B cell (primary cell): ENCODE measurements around the gene TSPAN15. TPM values are rescaled to one million over a fixed set of nuclear protein-coding genes. Genes with fewer than 3 reads are reported as not detected.
"Not testable (repeated sequence)": the region's sequence is repeated elsewhere in the genome, so short reads cannot be mapped to it uniquely, and the experiment has no call there.

Source experiments
- ATAC-seq: fragments of 200-7000 bp; cut with Tn5 transposase; one replicate; pipeline ENCODE4 v1.10.0; 2021; ENCODE audit warnings: low read depth, mild to moderate bottlenecking, moderate number of reproducible peaks, moderate library complexity
- CTCF ChIA-PET: fragments of 350-600 bp; sonication (Branson Sonifier 250); formaldehyde crosslinking; loops from one replicate; lab custom pipeline; 2021; ENCODE audit warnings: antibody characterized with exemption, inconsistent platforms; lab: Charles Lee
- POLR2A ChIA-PET: fragments of 350-600 bp; sonication (Branson Sonifier 250); formaldehyde crosslinking; loops from one replicate; lab custom pipeline; 2021; ENCODE audit warnings: antibody characterized with exemption; lab: Charles Lee
- DNase-seq: peaks from one replicate; pipeline ENCODE4 v3.0.0; 2013
- H2AFZ ChIP-seq: 2 replicates; pipeline ENCODE4 v1.6.1; 2012; ENCODE audit warnings: mild to moderate bottlenecking, low read depth, low read length; ENCODE audit not compliant: insufficient read depth, poor library complexity, severe bottlenecking
- H3K27ac ChIP-seq, 2 donors: 1 replicate in 1 of 2; 2 replicates in 1 of 2; pipeline ENCODE4 v1.5.1; 2012 to 2013; ENCODE audit warnings: low read length in 2 of 2, mild to moderate bottlenecking in 2 of 2, moderate library complexity in 1 of 2
- H3K27me3 ChIP-seq, 4 experiments: fragments of 200-600 bp in 1 of 4; sonication (generic) in 1 of 4; replicated peaks in 1 of 4; 1 replicate in 2 of 4; 2 replicates in 2 of 4; pipeline versions ENCODE4 v1.6.1 to v1.7.0; 2013 to 2016; ENCODE audit warnings: low read length in 3 of 4, mild to moderate bottlenecking in 2 of 4, mixed read lengths in 1 of 4, moderate library complexity in 1 of 4; ENCODE audit not compliant: insufficient read depth in 4 of 4, control insufficient read depth in 3 of 4; ENCODE audit errors: control extremely low read depth in 1 of 4
- H3K36me3 ChIP-seq, 2 experiments: replicated peaks in 1 of 2; 1 replicate in 1 of 2; 2 replicates in 1 of 2; pipeline versions ENCODE4 v1.6.1 to v1.7.1; 2013; ENCODE audit warnings: low read length in 1 of 2; ENCODE audit not compliant: insufficient read depth in 2 of 2, control insufficient read depth in 1 of 2; ENCODE audit errors: control extremely low read depth in 1 of 2, extremely low read depth in 1 of 2
- H3K4me1 ChIP-seq, 2 donors: fragments of 200-600 bp in 1 of 2; sonication (generic) in 1 of 2; 1 replicate in 1 of 2; 2 replicates in 1 of 2; pipeline versions ENCODE4 v1.5.1 to v1.6.1; 2013 to 2017; ENCODE audit warnings: low read length in 2 of 2; ENCODE audit not compliant: control insufficient read depth in 2 of 2, insufficient read depth in 2 of 2
- H3K4me2 ChIP-seq: replicated peaks from 2 replicates; pipeline ENCODE3; 2012; ENCODE audit warnings: mild to moderate bottlenecking, low read depth, low read length; ENCODE audit not compliant: poor library complexity, severe bottlenecking
- H3K4me3 ChIP-seq, 5 experiments: fragments of 200-600 bp in 1 of 5; sonication (generic) in 1 of 5; 1 replicate in 3 of 5; 2 replicates in 2 of 5; pipeline versions ENCODE4 v1.5.1 to v1.7.0; 2011 to 2016; ENCODE audit warnings: low read length in 4 of 5, mild to moderate bottlenecking in 4 of 5, low read depth in 2 of 5, control low read depth in 1 of 5, moderate library complexity in 1 of 5; ENCODE audit not compliant: insufficient read depth in 1 of 5; ENCODE audit errors: control extremely low read depth in 1 of 5, extremely low read depth in 1 of 5
- H3K79me2 ChIP-seq: fragments of 200-600 bp; sonication (generic); one replicate; pipeline ENCODE4 v1.6.0; 2016; ENCODE audit warnings: low read length; ENCODE audit not compliant: control insufficient read depth, insufficient read depth
- H3K9ac ChIP-seq: fragments of 200-600 bp; sonication (generic); 2 replicates; pipeline ENCODE4 v1.6.1; 2017; ENCODE audit warnings: mild to moderate bottlenecking, low read length, moderate library complexity
- H3K9me3 ChIP-seq, 3 donors: one replicate each; pipeline versions ENCODE4 v1.6.1 to v1.7.1; 2013; ENCODE audit warnings: low read length in 2 of 3; ENCODE audit not compliant: control insufficient read depth in 2 of 3, insufficient read depth in 1 of 3; ENCODE audit errors: control extremely low read depth in 1 of 3
- H4K20me1 ChIP-seq: 2 replicates; pipeline ENCODE4 v1.6.0; 2012; ENCODE audit warnings: mild to moderate bottlenecking, low read length; ENCODE audit not compliant: insufficient read depth, control insufficient read depth, poor library complexity, severe bottlenecking
- H3K27ac Mint-ChIP-seq: one replicate; pipeline ENCODE4 v1.8.0; 2021; ENCODE audit warnings: mixed read lengths
- H3K27me3 Mint-ChIP-seq: one replicate; pipeline ENCODE4 v1.8.0; 2021; ENCODE audit warnings: mixed read lengths
- H3K4me1 Mint-ChIP-seq: one replicate; pipeline ENCODE4 v1.8.0; 2021; ENCODE audit warnings: mixed read lengths
- H3K4me3 Mint-ChIP-seq: one replicate; pipeline ENCODE4 v1.8.0; 2021; ENCODE audit warnings: mixed read lengths
- H3K9me3 Mint-ChIP-seq: one replicate; pipeline ENCODE4 v1.8.0; 2022; ENCODE audit warnings: mixed read lengths; ENCODE audit not compliant: insufficient read depth
- EZH2 ChIP-seq: IDR thresholded peaks from 2 replicates; pipeline ENCODE4 v1.6.1; 2012; ENCODE audit warnings: borderline replicate concordance, low read depth, mild to moderate bottlenecking, moderate library complexity, low read length; ENCODE audit not compliant: insufficient read depth, poor library complexity, severe bottlenecking
- WGBS: methylation state at CpG from one replicate; pipeline ENCODE4 v1.1.5; 2013; ENCODE audit warnings: missing lambda C conversion rate; ENCODE audit not compliant: insufficient coverage; 5-methylcytosine and 5-hydroxymethylcytosine counted together
- intact Hi-C: fragments of 100-400 bp; cut with micrococcal nuclease; formaldehyde crosslinking; loops from one replicate; pipeline ENCODE4 v1.10.0; 2022
- polyA plus RNA-seq: library from polyadenylated mRNA; depleted of rRNA; stranded (reverse); fragments of >200 nt; gene quantifications from 2 replicates; pipeline ENCODE4 v1.2.3, GENCODE V29; 2012
- total RNA-seq, 2 donors: library from RNA; stranded (reverse); fragments of 120-200 nt in 1 of 2; gene quantifications; 1 replicate in 1 of 2; 2 replicates in 1 of 2; pipeline versions ENCODE4 v1.2.3 to v1.2.4, GENCODE V29; 2013 to 2022
- TF ChIP-seq, protein P1 (sequence below): fragments of 200-600 bp; IDR thresholded peaks from one replicate; pipeline ENCODE4 v1.8.0; 2022; ENCODE audit warnings: antibody characterized with exemption, mild to moderate bottlenecking

The TSPAN15 gene
- total and polyA plus RNA-seq, 2 donors (not counting 1 experiment from before 2014, with no cell fraction given) = 0.13 to 0.52 TPM

GRCh38 chr10:69488856-69489255, 37.6 kb downstream of the TSPAN15 start:
- H3K9ac ChIP-seq, H3K9me3 Mint-ChIP-seq, H3K4me1 Mint-ChIP-seq, H3K79me2 ChIP-seq, intact Hi-C loops, H3K4me3 Mint-ChIP-seq, H2AFZ ChIP-seq, ATAC-seq, H3K4me1 ChIP-seq, DNase-seq, H3K4me3 ChIP-seq, H4K20me1 ChIP-seq, H3K4me2 ChIP-seq, H3K27me3 Mint-ChIP-seq, POLR2A ChIA-PET, H3K27ac ChIP-seq, H3K36me3 ChIP-seq, H3K27me3 ChIP-seq, CTCF ChIA-PET, H3K27ac Mint-ChIP-seq: not testable (repeated sequence)
- 92% methylated on average over 2 of the region's 6 CpGs for WGBS
- peaks cover 0 to 37% (median 12%) of the 10 kb centered on the region in 3 donors for H3K9me3 ChIP-seq

GRCh38 chr10:69489506-69490090, 38.3 kb downstream of the TSPAN15 start:
- Mint-ChIP-seq H3K4me1 (no peaks in the 10 kb centered on the region), H3K27ac (no peak overlapping the region), H3K9me3 (no peaks in the 10 kb centered on the region), H3K27me3 (peaks cover 5% of the 10 kb centered on the region), H3K4me3 (no peak overlapping the region)
- H3K79me2 ChIP-seq = no peaks in the 10 kb centered on the region
- DNase-seq = no peak
- no peak for ATAC-seq
- no peak overlapping the region for H3K9ac ChIP-seq
- H4K20me1 ChIP-seq = no peaks in the 10 kb centered on the region
- no peak overlapping the region for H3K4me3 ChIP-seq
- H3K27ac ChIP-seq = no peak overlapping the region
- no peak overlapping the region for H2AFZ ChIP-seq
- 99% methylated on average over 8 of the region's 9 CpGs for WGBS
- no peak for TF ChIP-seq EZH2
- TF ChIP-seq, protein P1, sequence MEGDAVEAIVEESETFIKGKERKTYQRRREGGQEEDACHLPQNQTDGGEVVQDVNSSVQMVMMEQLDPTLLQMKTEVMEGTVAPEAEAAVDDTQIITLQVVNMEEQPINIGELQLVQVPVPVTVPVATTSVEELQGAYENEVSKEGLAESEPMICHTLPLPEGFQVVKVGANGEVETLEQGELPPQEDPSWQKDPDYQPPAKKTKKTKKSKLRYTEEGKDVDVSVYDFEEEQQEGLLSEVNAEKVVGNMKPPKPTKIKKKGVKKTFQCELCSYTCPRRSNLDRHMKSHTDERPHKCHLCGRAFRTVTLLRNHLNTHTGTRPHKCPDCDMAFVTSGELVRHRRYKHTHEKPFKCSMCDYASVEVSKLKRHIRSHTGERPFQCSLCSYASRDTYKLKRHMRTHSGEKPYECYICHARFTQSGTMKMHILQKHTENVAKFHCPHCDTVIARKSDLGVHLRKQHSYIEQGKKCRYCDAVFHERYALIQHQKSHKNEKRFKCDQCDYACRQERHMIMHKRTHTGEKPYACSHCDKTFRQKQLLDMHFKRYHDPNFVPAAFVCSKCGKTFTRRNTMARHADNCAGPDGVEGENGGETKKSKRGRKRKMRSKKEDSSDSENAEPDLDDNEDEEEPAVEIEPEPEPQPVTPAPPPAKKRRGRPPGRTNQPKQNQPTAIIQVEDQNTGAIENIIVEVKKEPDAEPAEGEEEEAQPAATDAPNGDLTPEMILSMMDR = no peak
- intact Hi-C loops = no loop called here
- H3K4me1 ChIP-seq = no peaks in the 10 kb centered on the region
- H3K27me3 ChIP-seq = no peaks in the 10 kb centered on the region
- no peak overlapping the region for H3K4me2 ChIP-seq
- CTCF ChIA-PET = no interaction called here
- peaks cover 0 to 37% (median 12%) of the 10 kb centered on the region in 3 donors for H3K9me3 ChIP-seq
- POLR2A ChIA-PET = no interaction called here
- H3K36me3 ChIP-seq = no peaks in the 10 kb centered on the region
